HG03045 (cell line): Measurements from ENCODE around the gene ZNF708.
"Not testable (repeated sequence)": the region's sequence is repeated elsewhere in the genome, so short reads cannot be mapped to it uniquely, and the experiment has no call there.

ENCODE experiments used
- ATAC-seq: cut with Tn5 transposase; IDR thresholded peaks from one replicate; pipeline ENCODE4 v1.9.1; 2021; ENCODE audit warnings: mild to moderate bottlenecking, moderate library complexity; ENCODE audit not compliant: unreplicated experiment

ZNF708 gene

GRCh38 chr19:21260164-21260847, 68.9 kb downstream of the ZNF708 start:
- no peak for ATAC-seq

- ATAC-seq, result not testable (repeated sequence)
Observed at GRCh38 chr19:21259421-21260124, 69.6 kb downstream of the ZNF708 start.

GRCh38 chr19:21256722-21257121, 72.5 kb downstream of the ZNF708 start:
- ATAC-seq, result no peak
